HL-60 (cell line): ENCODE measurements around the gene SMIM13.

Experiments used
- POLR2AphosphoS5 ChIP-seq: IDR thresholded peaks from 2 replicates; pipeline ENCODE4 v1.6.1; 2012; ENCODE audit warnings: low read depth
- TF ChIP-seq, protein P1 (sequence below): IDR thresholded peaks from one replicate; pipeline ENCODE4 v1.5.1; 2011; ENCODE audit warnings: low read length, control low read depth, inconsistent platforms; ENCODE audit not compliant: insufficient read depth
- TF ChIP-seq, protein P2 (sequence below): IDR thresholded peaks from 2 replicates; pipeline ENCODE4 v1.6.1; 2012; ENCODE audit warnings: low read depth; ENCODE audit not compliant: insufficient replicate concordance

DNA sequence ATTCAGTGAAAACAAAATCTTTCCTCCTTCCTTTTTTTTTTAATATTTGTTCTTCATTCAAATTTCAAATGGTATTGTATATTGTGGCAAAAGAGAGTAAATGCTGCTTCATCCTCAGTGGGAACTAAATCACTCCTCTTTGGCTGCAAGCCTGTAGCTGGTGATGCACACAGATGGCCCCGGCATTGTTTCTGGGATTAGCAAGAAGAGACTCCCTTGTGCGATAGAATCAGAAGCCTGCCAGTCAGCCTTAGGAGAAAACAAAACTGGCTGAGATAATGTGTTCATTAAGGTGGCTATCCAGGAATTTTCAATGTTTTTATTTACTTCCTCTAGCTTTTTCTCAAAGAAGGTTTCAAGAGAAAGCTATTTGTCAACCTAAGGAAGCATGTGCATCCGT is 28.8 kb upstream of the SMIM13 start:
- TF ChIP-seq, protein P1, sequence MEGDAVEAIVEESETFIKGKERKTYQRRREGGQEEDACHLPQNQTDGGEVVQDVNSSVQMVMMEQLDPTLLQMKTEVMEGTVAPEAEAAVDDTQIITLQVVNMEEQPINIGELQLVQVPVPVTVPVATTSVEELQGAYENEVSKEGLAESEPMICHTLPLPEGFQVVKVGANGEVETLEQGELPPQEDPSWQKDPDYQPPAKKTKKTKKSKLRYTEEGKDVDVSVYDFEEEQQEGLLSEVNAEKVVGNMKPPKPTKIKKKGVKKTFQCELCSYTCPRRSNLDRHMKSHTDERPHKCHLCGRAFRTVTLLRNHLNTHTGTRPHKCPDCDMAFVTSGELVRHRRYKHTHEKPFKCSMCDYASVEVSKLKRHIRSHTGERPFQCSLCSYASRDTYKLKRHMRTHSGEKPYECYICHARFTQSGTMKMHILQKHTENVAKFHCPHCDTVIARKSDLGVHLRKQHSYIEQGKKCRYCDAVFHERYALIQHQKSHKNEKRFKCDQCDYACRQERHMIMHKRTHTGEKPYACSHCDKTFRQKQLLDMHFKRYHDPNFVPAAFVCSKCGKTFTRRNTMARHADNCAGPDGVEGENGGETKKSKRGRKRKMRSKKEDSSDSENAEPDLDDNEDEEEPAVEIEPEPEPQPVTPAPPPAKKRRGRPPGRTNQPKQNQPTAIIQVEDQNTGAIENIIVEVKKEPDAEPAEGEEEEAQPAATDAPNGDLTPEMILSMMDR = no peak
- no peak for TF ChIP-seq POLR2AphosphoS5
- TF ChIP-seq, protein P2, sequence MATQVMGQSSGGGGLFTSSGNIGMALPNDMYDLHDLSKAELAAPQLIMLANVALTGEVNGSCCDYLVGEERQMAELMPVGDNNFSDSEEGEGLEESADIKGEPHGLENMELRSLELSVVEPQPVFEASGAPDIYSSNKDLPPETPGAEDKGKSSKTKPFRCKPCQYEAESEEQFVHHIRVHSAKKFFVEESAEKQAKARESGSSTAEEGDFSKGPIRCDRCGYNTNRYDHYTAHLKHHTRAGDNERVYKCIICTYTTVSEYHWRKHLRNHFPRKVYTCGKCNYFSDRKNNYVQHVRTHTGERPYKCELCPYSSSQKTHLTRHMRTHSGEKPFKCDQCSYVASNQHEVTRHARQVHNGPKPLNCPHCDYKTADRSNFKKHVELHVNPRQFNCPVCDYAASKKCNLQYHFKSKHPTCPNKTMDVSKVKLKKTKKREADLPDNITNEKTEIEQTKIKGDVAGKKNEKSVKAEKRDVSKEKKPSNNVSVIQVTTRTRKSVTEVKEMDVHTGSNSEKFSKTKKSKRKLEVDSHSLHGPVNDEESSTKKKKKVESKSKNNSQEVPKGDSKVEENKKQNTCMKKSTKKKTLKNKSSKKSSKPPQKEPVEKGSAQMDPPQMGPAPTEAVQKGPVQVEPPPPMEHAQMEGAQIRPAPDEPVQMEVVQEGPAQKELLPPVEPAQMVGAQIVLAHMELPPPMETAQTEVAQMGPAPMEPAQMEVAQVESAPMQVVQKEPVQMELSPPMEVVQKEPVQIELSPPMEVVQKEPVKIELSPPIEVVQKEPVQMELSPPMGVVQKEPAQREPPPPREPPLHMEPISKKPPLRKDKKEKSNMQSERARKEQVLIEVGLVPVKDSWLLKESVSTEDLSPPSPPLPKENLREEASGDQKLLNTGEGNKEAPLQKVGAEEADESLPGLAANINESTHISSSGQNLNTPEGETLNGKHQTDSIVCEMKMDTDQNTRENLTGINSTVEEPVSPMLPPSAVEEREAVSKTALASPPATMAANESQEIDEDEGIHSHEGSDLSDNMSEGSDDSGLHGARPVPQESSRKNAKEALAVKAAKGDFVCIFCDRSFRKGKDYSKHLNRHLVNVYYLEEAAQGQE = no peak
